Measurements from ENCODE around the gene AP1AR.
"Not testable (repeated sequence)": the region's sequence is repeated elsewhere in the genome, so short reads cannot be mapped to it uniquely, and the experiment has no call there.

Gene AP1AR

DNA sequence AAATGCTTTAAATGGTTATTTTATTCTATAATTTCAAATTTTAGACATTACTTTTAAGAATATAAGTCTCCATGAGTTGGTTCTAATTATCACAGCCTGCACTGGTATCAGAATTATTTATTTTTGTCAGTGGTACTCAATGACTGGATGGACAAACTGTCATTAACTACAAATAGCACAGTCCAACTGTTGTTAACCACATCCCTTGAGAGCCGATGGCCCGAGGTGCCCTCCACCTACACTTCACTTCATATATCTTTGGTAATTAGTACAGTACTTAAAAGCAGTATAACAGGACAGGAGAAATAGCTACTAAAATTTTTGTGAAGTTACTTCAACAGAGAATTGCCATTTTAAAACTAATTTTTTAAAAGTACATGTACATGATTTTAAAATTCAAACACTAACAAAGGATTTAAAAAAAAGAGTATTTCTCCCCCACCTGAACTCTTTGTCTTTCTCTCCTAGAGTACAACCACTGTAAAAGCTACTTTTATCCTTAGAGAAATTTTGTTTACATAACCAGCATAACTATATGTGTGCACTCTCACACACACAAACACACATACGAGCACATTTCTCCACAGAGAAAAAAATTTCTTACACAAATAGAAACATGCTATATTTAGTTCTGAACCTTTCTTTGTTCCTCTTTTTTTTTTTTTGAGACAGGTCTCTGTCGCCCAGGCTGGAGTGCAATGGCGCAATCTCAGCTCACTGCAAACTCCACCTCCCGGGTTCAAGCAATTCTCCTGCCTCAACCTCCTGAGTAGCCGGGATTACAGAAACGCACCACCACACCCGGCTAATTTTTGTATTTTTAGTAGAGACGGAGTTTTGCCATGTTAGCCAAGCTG lies 47.7 kb downstream of the AP1AR start:
- DNase-seq: no peak

DNA sequence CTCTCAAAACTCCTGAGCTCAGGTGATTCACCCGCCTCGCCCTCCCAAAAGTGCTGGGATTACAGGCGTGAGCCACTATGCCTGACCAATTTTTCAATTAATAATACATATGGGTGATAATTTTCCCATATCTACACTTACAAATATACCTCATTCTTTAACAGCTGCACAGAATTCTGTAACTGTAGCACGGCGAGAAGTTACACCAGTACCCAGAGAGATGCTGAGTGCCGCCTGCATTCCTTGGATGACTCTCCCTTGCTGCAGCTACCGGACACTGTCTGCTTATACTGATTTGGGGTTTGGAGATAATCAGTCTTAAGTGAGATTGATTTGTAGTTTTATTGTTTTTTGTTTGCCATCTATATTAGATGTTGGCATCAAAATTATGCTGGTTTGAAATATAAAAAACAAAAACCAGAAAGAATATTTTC lies 48.3 kb downstream of the AP1AR start:
- no peak for DNase-seq

DNA sequence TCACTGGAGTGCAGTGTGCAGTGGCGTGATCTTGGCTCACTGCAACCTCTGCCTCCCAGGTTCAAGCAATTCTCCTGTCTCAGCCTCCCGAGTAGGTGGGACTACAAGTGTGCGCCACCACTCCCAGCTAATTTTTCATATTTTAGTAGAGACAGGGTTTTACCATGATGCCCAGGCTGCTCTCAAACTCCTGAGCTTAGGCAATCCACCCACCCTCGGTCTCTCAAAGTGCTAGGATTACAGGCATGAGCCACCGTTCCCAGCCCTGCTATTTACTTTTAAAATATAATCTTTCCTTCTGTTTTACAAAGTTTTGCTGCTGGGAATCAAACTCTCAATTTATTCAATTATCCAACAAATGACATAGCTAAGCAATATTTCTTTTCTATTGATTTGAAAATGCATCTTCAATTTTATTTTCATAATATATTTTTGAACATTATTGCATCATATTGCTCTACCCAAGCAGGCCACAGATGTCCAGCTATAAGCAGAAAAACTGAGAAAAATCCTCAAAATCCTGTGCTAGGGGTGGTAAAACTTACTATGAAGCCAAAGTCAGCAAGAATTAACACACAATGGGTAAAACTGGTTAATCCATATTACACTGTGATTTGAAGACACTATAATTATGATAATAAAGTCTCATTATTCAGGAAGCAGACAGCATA lies 48.9 kb downstream of the AP1AR start:
- no peak for DNase-seq

GRCh38 chr4:112281895-112282398 lies 50.4 kb downstream of the AP1AR start:
- not testable (repeated sequence) for DNase-seq

DNA sequence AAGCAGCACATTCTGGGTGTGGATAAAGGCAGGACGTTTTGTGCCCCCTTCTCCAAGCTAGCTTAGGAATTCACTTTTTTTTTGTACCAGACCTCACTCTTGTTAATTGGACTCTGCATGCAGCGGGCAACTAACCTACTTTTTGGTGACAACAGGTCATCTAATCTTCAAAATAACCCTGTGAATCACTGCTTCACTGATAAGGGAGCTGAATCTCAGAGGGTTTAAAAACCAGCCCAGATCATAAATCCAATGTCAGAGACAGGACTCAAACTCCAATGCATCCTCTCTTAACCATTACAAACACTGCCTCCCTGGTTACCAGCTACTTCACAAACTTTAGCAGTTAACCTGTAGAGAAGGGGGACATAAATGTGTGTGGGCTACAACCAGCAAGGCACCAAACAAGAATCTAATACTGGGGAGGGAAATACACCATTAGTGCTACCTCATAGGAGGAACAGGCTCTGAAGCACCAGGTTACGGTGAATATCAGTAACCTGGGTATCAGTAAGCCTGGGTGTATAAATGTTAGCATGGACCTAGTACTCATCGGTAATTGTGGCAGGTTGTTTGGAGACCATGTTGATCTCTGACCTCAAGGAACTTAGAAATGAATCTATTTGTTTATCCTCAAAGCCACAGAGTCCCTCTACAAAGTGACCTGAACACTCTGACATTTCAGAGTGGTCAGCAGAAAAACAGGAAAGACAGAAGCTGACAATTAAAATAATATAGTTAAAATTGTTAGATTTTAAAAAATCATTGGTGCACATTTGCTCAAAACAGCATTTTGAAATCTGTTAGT lies 51.5 kb downstream of the AP1AR start:
- no peak for DNase-seq

DNA sequence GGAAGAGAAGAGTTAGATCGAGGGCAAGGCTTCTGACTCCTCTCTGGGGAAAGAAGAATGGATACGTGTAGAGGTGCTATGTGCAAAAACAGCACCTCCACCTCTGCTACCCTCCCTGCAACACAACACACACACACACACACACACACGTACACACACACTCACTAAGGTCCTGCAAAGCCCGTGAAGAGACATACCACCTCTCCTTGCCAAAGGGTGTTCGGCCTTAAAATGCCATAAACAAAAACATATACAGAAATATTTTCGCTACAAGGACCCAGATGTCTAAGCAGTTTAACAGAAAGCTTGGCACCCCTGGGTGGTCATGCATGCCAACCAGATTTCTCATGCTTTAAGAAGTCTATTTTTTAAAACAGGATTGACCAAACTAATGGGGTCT lies 52.6 kb downstream of the AP1AR start:
- DNase-seq: no peak

GRCh38 chr4:112284662-112285411 lies 53.2 kb downstream of the AP1AR start:
- no peak for DNase-seq

DNA sequence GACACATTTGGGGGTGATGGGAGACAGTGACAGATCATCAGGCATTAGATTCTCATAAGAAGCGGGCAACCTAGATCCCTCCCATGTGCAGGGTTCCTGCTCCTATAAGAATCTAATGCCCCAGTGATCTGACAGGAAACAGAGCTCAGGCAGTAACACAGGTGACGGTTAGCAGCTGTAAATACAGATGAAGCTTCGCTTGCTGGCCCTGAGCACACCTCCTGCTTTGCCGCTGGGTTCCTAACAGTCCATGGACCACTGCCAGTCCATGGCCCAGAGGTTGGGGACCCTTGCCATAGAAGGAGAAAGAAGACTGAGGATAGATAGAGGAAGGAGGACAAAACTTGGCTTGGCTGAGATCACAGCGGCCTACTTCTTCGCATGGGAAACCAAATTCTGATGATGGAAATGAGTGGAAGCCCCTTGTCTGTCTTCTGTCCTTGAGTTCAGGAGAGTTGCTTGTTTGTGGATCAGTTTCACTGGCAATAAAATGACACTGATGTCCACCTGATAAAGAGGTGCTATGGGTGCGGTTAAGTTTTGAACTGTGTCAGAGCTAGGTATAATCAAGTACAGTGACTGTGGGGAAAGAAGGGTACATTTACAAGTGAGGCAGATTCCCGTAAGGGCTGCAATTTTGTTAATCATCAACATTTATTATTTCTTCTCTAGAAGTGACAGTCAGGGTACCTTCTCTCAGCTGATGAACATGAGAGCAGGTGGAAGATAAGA lies 55.8 kb downstream of the AP1AR start:
- no peak for DNase-seq

GRCh38 chr4:112288455-112288854 lies 56.9 kb downstream of the AP1AR start:
- DNase-seq: no peak

GRCh38 chr4:112289407-112290253 lies 58.0 kb downstream of the AP1AR start:
- no peak for DNase-seq

DNA sequence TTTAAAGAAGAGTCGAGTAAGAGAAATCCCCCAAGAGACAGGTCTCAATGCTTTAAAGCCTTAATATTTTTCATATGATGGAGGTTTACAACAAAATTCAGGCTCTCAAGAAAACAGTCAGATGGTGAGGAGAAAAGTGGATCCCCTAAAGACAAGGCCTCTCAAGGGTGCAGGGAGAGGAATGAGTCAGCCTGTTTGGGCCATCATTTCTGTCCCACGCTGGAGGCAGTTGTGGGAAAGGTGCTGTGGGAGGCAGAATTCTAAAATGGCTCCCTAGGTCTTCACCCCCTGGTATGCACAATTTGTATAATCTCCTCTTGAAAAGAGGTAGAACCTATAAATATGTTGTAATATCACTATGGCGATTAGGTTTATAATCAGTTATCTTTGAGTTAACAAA lies 58.8 kb downstream of the AP1AR start:
- DNase-seq: no peak

- DNase-seq: peak; percentile 44
These were observed 65.6 kb downstream of the AP1AR start, which contains the start of gene ALPK1 for GRCh38 chr4:112296949-112297880. Gene ALPK1 (plus strand): TSS chr4:112297369.

GRCh38 chr4:112299721-112300120 lies 68.1 kb downstream of the AP1AR start:
- DNase-seq: no peak

DNA sequence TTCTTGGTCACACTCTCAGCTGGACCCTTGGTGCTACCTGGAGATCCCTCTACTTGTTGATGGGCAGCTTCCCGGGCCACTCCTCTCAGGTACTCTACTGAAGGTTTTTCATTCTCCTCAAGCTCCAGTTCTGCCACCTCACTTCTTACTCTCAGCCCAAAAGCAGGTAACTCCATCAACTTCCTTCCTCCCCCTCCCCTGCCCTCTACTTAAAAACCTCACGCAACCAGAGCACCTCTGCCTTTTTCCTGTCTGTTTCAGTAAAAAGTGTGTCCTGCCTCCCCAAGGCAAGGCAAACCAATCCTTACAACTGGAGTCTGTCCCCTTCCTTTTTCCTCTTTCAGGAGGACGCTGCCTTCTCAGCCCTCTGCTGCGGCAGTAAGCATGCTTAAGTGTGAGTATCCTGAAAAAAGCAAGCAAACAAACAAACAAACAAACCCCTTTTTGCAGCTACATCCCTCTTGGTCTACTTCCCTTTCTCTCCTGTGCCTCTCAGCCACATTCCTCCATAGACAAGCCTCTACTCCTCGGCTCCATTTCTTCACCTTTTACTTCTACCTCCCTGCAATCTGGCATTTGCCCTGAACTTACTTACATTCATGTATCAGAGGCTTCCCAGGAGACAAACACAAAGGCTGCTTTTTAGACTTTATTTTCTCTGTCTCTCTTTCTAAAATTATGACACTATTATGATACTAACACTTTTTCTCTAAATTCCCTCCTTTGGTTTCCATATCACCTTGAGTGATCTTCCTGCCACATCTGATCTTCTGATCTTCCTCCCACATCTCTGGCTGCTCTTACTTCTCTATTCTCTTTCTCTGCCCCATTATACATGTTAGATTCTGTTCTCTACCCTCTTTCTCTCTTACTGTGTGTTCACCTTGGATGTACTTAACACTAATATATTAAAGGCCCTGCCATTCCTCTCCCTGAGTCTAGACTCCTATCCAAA lies 71.0 kb downstream of the AP1AR start:
- DNase-seq: no peak

- not testable (repeated sequence) for DNase-seq
These were observed 73.9 kb downstream of the AP1AR start for GRCh38 chr4:112305477-112305876.

GRCh38 chr4:112309263-112309791 lies 77.7 kb downstream of the AP1AR start:
- not testable (repeated sequence) for DNase-seq

GRCh38 chr4:112311516-112311915 lies 79.9 kb downstream of the AP1AR start:
- no peak for DNase-seq
